H1 (cell line): ENCODE results near the gene TEX48.

ENCODE experiments used
- CEBPB ChIP-seq: IDR thresholded peaks from 2 replicates; pipeline ENCODE4 v1.6.1; 2012; ENCODE audit warnings: low read depth, low read length
- EZH2 ChIP-seq: fragments of 200-600 bp; sonication (generic); IDR thresholded peaks from 2 replicates; pipeline ENCODE4 v1.7.1; 2012; ENCODE audit warnings: low read depth, mild to moderate bottlenecking, moderate library complexity, low read length, inconsistent platforms; ENCODE audit not compliant: severe bottlenecking
- GABPA ChIP-seq: IDR thresholded peaks from 2 replicates; pipeline ENCODE4 v1.6.1; 2011; ENCODE audit warnings: mild to moderate bottlenecking, low read length, moderate library complexity, borderline replicate concordance; ENCODE audit not compliant: insufficient read depth
- RAD21 ChIP-seq, 2 experiments: IDR thresholded peaks in 1 of 2; conservative IDR thresholded peaks in 1 of 2; 2 replicates each; pipeline ENCODE4 v1.6.1; 2011; ENCODE audit warnings: low read depth in 2 of 2, low read length in 2 of 2, improper control_type of control experiment in 1 of 2, inconsistent platforms in 1 of 2, mild to moderate bottlenecking in 1 of 2, moderate library complexity in 1 of 2
- TAF1 ChIP-seq: IDR thresholded peaks from 2 replicates; pipeline ENCODE4 v1.6.1; 2011; ENCODE audit warnings: mild to moderate bottlenecking, low read depth, low read length
- YY1 ChIP-seq: IDR thresholded peaks from 2 replicates; pipeline ENCODE4 v1.6.1; 2011; ENCODE audit warnings: low read depth, mild to moderate bottlenecking, low read length
- TF ChIP-seq, protein P1 (sequence below), 3 experiments: IDR thresholded peaks; 1 replicate in 2 of 3; 2 replicates in 1 of 3; pipeline versions ENCODE4 v1.5.1 to v1.6.1; 2011; ENCODE audit warnings: low read length in 3 of 3, mild to moderate bottlenecking in 3 of 3, inconsistent platforms in 2 of 3, low read depth in 1 of 3, moderate library complexity in 1 of 3; ENCODE audit not compliant: insufficient read depth in 1 of 3; ENCODE audit errors: control extremely low read depth in 1 of 3
- TF ChIP-seq, protein P2 (sequence below): IDR thresholded peaks from 2 replicates; pipeline ENCODE4 v1.6.1; 2012; ENCODE audit warnings: inconsistent platforms
- TF ChIP-seq, protein P3 (sequence below): IDR thresholded peaks from 2 replicates; pipeline ENCODE4 v1.6.1; 2011; ENCODE audit warnings: low read depth, mild to moderate bottlenecking, low read length; ENCODE audit not compliant: insufficient read depth

DNA sequence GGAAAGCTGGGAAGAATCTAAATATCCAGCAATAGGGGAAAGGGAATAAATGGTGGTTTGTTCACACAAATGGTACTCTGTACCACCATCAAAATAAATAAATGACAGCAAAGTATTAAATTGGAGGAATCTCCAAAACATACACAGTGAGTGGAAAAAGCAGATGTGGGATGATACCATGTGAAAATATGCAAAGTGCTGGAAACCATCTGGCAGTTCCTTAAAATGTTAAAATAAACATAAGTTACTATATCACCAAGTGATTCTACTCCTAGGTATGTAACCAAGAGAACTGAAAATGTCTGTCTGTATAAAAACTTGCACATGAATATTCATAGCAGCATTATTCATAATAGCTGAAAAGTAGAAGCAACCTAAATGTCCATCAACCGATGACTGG is 41.9 kb upstream of the TEX48 start:
- TF ChIP-seq EZH2: no peak
- TF ChIP-seq, protein P1, sequence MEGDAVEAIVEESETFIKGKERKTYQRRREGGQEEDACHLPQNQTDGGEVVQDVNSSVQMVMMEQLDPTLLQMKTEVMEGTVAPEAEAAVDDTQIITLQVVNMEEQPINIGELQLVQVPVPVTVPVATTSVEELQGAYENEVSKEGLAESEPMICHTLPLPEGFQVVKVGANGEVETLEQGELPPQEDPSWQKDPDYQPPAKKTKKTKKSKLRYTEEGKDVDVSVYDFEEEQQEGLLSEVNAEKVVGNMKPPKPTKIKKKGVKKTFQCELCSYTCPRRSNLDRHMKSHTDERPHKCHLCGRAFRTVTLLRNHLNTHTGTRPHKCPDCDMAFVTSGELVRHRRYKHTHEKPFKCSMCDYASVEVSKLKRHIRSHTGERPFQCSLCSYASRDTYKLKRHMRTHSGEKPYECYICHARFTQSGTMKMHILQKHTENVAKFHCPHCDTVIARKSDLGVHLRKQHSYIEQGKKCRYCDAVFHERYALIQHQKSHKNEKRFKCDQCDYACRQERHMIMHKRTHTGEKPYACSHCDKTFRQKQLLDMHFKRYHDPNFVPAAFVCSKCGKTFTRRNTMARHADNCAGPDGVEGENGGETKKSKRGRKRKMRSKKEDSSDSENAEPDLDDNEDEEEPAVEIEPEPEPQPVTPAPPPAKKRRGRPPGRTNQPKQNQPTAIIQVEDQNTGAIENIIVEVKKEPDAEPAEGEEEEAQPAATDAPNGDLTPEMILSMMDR (IDR thresholded peaks at IDR 0.05; ENCODE audit: control extremely low read depth in 1 of 3, insufficient read depth in 1 of 3, low read depth in 1 of 3, low read length in 3 of 3): no peak
- no peak for TF ChIP-seq CEBPB
- no peak for TF ChIP-seq RAD21 (IDR thresholded peaks at IDR 0.05 in 1 of 2, conservative IDR thresholded peaks at IDR 0.05 in 1 of 2; ENCODE audit: low read depth in 2 of 2, low read length in 2 of 2)
- TF ChIP-seq GABPA: no peak
- TF ChIP-seq, protein P2, sequence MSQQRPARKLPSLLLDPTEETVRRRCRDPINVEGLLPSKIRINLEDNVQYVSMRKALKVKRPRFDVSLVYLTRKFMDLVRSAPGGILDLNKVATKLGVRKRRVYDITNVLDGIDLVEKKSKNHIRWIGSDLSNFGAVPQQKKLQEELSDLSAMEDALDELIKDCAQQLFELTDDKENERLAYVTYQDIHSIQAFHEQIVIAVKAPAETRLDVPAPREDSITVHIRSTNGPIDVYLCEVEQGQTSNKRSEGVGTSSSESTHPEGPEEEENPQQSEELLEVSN: no peak
- TF ChIP-seq, protein P3, sequence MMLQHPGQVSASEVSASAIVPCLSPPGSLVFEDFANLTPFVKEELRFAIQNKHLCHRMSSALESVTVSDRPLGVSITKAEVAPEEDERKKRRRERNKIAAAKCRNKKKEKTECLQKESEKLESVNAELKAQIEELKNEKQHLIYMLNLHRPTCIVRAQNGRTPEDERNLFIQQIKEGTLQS: no peak
- no peak for TF ChIP-seq TAF1
- no peak for TF ChIP-seq YY1
